Measurements from ENCODE around the gene ACO1.

Gene ACO1

GRCh38 chr9:32395510-32396216, 11.2 kb downstream of the ACO1 start:
- H3K27ac Mint-ChIP-seq, result peak overlapping the region in 1 of 3 experiments; percentile 14
- no peak for TF ChIP-seq CTCF (IDR thresholded peaks at IDR 0.05; ENCODE audit: unreplicated experiment in 3 of 3)
- no peak overlapping the region for H3K4me3 Mint-ChIP-seq
- H3K36me3 Mint-ChIP-seq (ENCODE audit: low read depth), result peaks cover 20% of the 10 kb centered on the region
- H3K9me3 Mint-ChIP-seq, result no peaks in the 10 kb centered on the region
- H3K4me1 Mint-ChIP-seq, result no peaks in the 10 kb centered on the region
- H3K27me3 Mint-ChIP-seq (ENCODE audit: low read depth), result no peaks in the 10 kb centered on the region

- peaks cover 9% of the 10 kb centered on the region for H3K36me3 Mint-ChIP-seq (ENCODE audit: low read depth)
- H3K9me3 Mint-ChIP-seq, result no peaks in the 10 kb centered on the region
- H3K4me3 Mint-ChIP-seq, result no peak overlapping the region
- H3K4me1 Mint-ChIP-seq, result no peaks in the 10 kb centered on the region
- no peak for TF ChIP-seq CTCF (IDR thresholded peaks at IDR 0.05; ENCODE audit: unreplicated experiment in 3 of 3)
- H3K27ac Mint-ChIP-seq, result no peak overlapping the region
- H3K27me3 Mint-ChIP-seq (ENCODE audit: low read depth), result no peaks in the 10 kb centered on the region
Measured at GRCh38 chr9:32398207-32398606, 13.8 kb downstream of the ACO1 start.

DNA sequence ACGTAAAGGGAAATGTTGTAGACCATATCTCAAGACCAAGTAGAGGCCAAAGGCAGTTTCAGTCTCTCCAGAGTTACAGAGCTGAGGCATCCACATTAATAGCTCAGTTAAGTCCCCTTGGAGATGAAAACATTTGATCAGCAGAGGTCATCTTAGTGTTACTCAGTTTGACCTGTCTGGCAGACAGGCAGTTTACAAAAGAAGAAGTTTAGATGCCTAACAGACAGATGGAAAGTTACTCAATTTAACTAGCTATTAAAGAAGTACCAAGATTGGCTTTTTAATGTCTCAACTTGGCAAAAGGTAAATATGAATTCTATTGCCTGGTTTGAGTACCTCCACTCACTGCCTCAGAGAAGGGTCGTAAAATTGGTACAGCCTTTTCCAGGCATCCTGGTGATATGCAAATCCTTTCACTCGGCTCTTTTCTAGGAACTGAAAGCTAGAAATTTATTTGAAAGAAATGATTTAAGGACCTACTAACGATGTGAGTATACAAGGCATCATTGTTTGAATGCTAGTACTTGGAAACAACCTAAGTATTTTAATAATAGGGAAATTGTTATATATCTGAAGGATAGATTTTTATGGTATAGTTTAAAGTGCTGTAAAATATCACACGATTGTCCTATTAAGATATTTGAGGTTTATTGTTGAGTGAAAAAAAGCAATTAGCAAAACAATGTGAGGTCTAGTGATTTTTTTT, 14.8 kb downstream of the ACO1 start:
- H3K4me3 Mint-ChIP-seq, result no peak overlapping the region
- no peaks in the 10 kb centered on the region for H3K4me1 Mint-ChIP-seq
- H3K27ac Mint-ChIP-seq, result no peak overlapping the region
- peaks cover 4% of the 10 kb centered on the region for H3K9me3 Mint-ChIP-seq
- H3K27me3 Mint-ChIP-seq (ENCODE audit: low read depth), result no peaks in the 10 kb centered on the region
- TF ChIP-seq CTCF (IDR thresholded peaks at IDR 0.05; ENCODE audit: unreplicated experiment in 3 of 3), result no peak
- peaks cover 5% of the 10 kb centered on the region for H3K36me3 Mint-ChIP-seq (ENCODE audit: low read depth)

DNA sequence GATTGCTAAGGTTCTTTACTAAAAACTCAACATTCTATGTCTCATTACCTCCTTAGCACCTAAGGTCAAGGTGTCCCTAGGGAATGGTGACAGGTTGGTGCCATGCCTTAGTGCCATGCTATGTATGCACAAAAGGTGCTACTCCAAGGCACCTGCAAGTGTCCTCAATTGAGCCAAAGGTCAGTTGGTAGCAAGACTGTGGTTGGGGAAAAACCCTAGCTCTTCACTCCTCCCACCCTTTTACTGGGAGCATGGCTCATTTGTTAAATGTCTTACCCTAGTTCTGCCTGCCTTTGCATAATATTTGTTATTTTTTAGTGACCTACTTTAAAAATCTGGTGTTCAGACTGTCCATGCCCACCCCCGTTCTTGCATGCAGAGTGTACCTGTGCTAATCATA, 17.0 kb downstream of the ACO1 start:
- Mint-ChIP-seq H3K4me1 (no peaks in the 10 kb centered on the region), H3K36me3 (ENCODE audit: low read depth) (peaks cover 16% of the 10 kb centered on the region), H3K27me3 (ENCODE audit: low read depth) (no peaks in the 10 kb centered on the region), H3K27ac (no peak overlapping the region), H3K4me3 (no peak overlapping the region), H3K9me3 (peaks cover 6% of the 10 kb centered on the region)
- TF ChIP-seq CTCF (IDR thresholded peaks at IDR 0.05; ENCODE audit: unreplicated experiment in 3 of 3), result no peak

DNA sequence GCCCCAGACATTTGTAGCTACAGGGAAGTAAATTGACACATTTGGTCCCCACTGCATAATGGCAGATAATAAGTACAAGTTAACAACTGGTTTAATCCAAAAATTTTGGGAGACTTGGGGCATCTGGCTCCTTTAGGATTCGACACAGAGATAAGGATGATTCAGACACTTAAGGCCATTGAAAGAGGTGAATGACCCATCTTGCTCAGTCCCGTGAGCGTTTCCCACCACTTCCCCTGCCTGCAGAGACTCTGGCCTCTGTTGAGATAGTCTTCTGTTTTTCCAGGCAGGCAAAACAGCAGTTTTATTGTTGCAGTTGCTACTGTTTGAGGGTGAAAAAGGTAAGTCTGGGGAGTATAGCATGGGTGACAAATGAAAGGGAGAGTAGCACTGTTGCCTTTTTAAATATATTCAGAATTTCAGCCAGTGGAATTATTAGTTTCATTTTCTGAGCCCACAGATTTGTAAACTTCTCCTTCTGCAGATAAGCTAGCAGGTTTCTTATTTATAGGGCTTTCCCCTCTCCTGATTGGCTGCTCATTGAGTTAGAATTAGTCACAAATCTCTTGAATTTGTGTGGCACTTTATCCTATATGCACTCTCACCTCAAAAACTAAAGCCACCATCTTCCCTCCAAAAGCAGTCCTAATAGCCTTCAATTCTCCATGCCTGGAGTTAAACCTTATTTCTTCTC, 19.3 kb downstream of the ACO1 start:
- Mint-ChIP-seq H3K4me1 (no peaks in the 10 kb centered on the region), H3K27me3 (ENCODE audit: low read depth) (no peaks in the 10 kb centered on the region), H3K36me3 (ENCODE audit: low read depth) (peaks cover 38% of the 10 kb centered on the region), H3K4me3 (no peak overlapping the region), H3K9me3 (peaks cover 10% of the 10 kb centered on the region), H3K27ac (no peak overlapping the region)
- TF ChIP-seq CTCF (IDR thresholded peaks at IDR 0.05; ENCODE audit: unreplicated experiment in 3 of 3), result no peak

Measured in nephron (organoid).